ENCODE results near the gene CMTM8. TPM values are rescaled to one million over a fixed set of nuclear protein-coding genes. Genes with fewer than 3 reads are reported as not detected.

Gene CMTM8
- total RNA-seq, 2 experiments from 2014 or later: 6.1 to 7.5 TPM

DNA sequence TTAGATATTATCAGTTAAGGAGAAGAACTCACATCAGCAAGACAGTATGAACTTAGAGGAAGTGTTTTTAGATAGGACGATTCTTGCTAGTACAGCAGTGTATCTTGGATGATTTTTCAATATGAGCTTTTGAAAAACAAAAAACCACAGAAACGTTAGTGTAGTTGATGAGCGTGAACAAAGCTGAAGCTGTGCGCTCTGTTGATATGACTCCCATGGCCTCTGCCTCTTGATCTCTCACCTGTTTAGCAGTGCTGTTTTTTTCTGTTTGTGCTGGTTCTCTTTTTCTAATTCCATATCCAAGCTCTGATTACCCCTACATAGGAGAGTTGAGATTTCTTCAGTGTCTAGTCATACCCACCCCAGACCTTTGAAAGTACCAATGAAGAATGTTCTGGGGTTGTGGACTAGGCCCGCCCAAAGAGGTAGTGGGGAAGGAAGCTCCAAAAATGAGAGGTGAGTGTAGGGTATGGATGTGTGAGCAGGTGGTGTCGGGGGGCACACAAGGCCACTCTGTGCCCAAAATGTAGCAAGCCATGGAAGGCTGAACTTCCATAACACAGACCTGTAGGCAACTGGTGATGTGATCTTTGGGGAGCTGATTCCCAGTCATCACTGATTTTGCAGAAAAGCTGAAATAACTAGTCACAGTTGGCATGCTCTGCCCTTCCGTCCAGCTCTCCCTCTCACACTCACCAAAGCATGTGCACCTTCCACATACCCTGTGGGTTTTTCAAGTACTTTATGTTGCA is 133.2 kb downstream of the CMTM8 start:
- Histone ChIP-seq H3K9me3 (ENCODE audit: control insufficient read depth in 1 of 2, insufficient read depth in 1 of 2, low read length in 2 of 2) (no peaks in the 10 kb centered on the region), H3K4me3 (ENCODE audit: low read length) (no peak overlapping the region), H3K27ac (ENCODE audit: low read depth in 1 of 2, low read length in 2 of 2) (peak overlapping the region; percentile 50 to 77), H3K4me1 (ENCODE audit: insufficient read depth, low read length) (peaks cover 36% of the 10 kb centered on the region), H3K27me3 (ENCODE audit: control insufficient read depth in 1 of 2, insufficient read depth in 2 of 2, low read length in 2 of 2) (no peaks in the 10 kb centered on the region), H3K36me3 (ENCODE audit: insufficient read depth, low read length) (peaks cover 4% of the 10 kb centered on the region)
- intact Hi-C loops (cut with DNase I, micrococcal nuclease): loop anchor here in 1 of 2 experiments (1.0 to 10.0 kb wide), 3 partner anchors 41 to 293 kb away; no protein-coding TSS in a partner anchor
- Mint-ChIP-seq H3K27ac (peak overlapping the region; percentile 93), H3K4me3 (peak overlapping the region; percentile 8), H3K4me1 (ENCODE audit: low read depth) (peaks cover 52% of the 10 kb centered on the region), H3K9me3 (no peaks in the 10 kb centered on the region), H3K27me3 (no peaks in the 10 kb centered on the region), H3K36me3 (ENCODE audit: low read depth) (peaks cover 4% of the 10 kb centered on the region)
- DNase-seq: peak in 11 of 14 experiments; percentile 8 to 67 (median 29)
- peak; percentile 85 for ATAC-seq (ENCODE audit: poor library complexity)
- CTCF ChIA-PET: interaction anchor here (1.5 to 2.2 kb wide), 4 partner anchors 37 to 196 kb away, joined by 4 to 19 read pairs (median 5); no protein-coding TSS in a partner anchor
- no peak for TF ChIP-seq CTCF (IDR thresholded peaks at IDR 0.05)
- POLR2A ChIA-PET: interaction anchor here (0.6 to 2.5 kb wide), 31 partner anchors 8 to 739 kb away, joined by 3 to 29 read pairs (median 5); partner anchors contain the start of genes CMTM6, CMTM7 and CNOT10

DNA sequence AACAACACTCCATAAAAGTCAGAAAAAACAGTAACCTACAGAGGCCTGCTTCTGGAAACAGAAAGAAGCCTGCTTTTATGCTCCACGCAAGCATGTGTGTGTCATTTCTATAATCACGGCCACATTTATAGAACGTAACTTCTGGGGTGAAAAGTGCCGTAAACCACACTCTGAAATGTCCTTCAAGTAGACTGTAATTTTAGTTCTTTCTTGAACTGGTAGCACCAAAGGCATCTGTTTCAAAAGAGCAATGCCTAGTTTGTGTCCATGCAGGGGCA is 133.7 kb downstream of the CMTM8 start:
- intact Hi-C loops (cut with DNase I, micrococcal nuclease): loop anchor here in 1 of 2 experiments (5.0 to 10.0 kb wide), 2 partner anchors 40 to 293 kb away; no protein-coding TSS in a partner anchor
- Mint-ChIP-seq H3K4me3 (peak overlapping the region; percentile 8), H3K27me3 (no peaks in the 10 kb centered on the region), H3K4me1 (ENCODE audit: low read depth) (peaks cover 48% of the 10 kb centered on the region), H3K9me3 (no peaks in the 10 kb centered on the region), H3K36me3 (ENCODE audit: low read depth) (peaks cover 4% of the 10 kb centered on the region), H3K27ac (peak overlapping the region; percentile 93)
- Histone ChIP-seq H3K27me3 (ENCODE audit: control insufficient read depth in 1 of 2, insufficient read depth in 2 of 2, low read length in 2 of 2) (no peaks in the 10 kb centered on the region), H3K4me1 (ENCODE audit: insufficient read depth, low read length) (peaks cover 32% of the 10 kb centered on the region), H3K36me3 (ENCODE audit: insufficient read depth, low read length) (peaks cover 4% of the 10 kb centered on the region), H3K27ac (ENCODE audit: low read depth in 1 of 2, low read length in 2 of 2) (peak overlapping the region; percentile 48 to 77), H3K9me3 (ENCODE audit: control insufficient read depth in 1 of 2, insufficient read depth in 1 of 2, low read length in 2 of 2) (no peaks in the 10 kb centered on the region), H3K4me3 (ENCODE audit: low read length) (no peak overlapping the region)
- CTCF ChIA-PET: interaction anchor here (1.5 to 2.2 kb wide), 4 partner anchors 37 to 197 kb away, joined by 4 to 19 read pairs (median 5); no protein-coding TSS in a partner anchor
- POLR2A ChIA-PET: interaction anchor here (0.8 to 2.5 kb wide), 25 partner anchors 9 to 313 kb away, joined by 3 to 29 read pairs (median 7); partner anchors contain the start of genes CMTM6, CMTM7 and CNOT10
- DNase-seq (peak in 1 of 14 experiments; percentile 27), ATAC-seq (ENCODE audit: poor library complexity) (peak; percentile 13)
- no peak for TF ChIP-seq CTCF (IDR thresholded peaks at IDR 0.05)

GRCh38 chr3:32373276-32373675 is 134.8 kb downstream of the CMTM8 start:
- Histone ChIP-seq H3K36me3 (ENCODE audit: insufficient read depth, low read length) (no peaks in the 10 kb centered on the region), H3K27me3 (ENCODE audit: control insufficient read depth in 1 of 2, insufficient read depth in 2 of 2, low read length in 2 of 2) (no peaks in the 10 kb centered on the region), H3K9me3 (ENCODE audit: control insufficient read depth in 1 of 2, insufficient read depth in 1 of 2, low read length in 2 of 2) (no peaks in the 10 kb centered on the region), H3K4me1 (ENCODE audit: insufficient read depth, low read length) (peaks cover 32% of the 10 kb centered on the region), H3K4me3 (ENCODE audit: low read length) (no peak overlapping the region), H3K27ac (ENCODE audit: low read depth in 1 of 2, low read length in 2 of 2) (no peak overlapping the region)
- H3K4me3 Mint-ChIP-seq: no peak overlapping the region
- peak overlapping the region; percentile 93 for H3K27ac Mint-ChIP-seq
- H3K36me3 Mint-ChIP-seq (ENCODE audit: low read depth): no peaks in the 10 kb centered on the region
- intact Hi-C loops (cut with DNase I, micrococcal nuclease): loop anchor here in 1 of 2 experiments (5.0 to 10.0 kb wide), 2 partner anchors 39 to 292 kb away; no protein-coding TSS in a partner anchor
- ChIA-PET CTCF (interaction anchor here (4.4 kb wide), 1 partner anchor 95 kb away, joined by 61 read pairs; no protein-coding TSS in a partner anchor), POLR2A (no interaction called here)
- ATAC-seq (ENCODE audit: poor library complexity) (no peak), DNase-seq (no peak)
- no peaks in the 10 kb centered on the region for H3K9me3 Mint-ChIP-seq
- no peak for TF ChIP-seq CTCF (IDR thresholded peaks at IDR 0.05)
- H3K4me1 Mint-ChIP-seq (ENCODE audit: low read depth): peaks cover 45% of the 10 kb centered on the region
- H3K27me3 Mint-ChIP-seq: no peaks in the 10 kb centered on the region
